ENCODE results near the gene SOWAHA. TPM values are rescaled to one million over a fixed set of nuclear protein-coding genes. Genes with fewer than 3 reads are reported as not detected.

SOWAHA gene
- polyA plus RNA-seq, 1 donor from 2014 or later = 23.4 TPM

- Histone ChIP-seq H4K20me1 (ENCODE audit: insufficient read depth) (no peaks in the 10 kb centered on the region), H3K9ac (ENCODE audit: low read length) (no peak overlapping the region)
These were observed 46.4 kb upstream of the SOWAHA start for GRCh38 chr5:132766806-132767055.

GRCh38 chr5:132767150-132767549 lies 46.0 kb upstream of the SOWAHA start:
- Histone ChIP-seq H3K4me2 (ENCODE audit: low read length) (no peak overlapping the region), H4K20me1 (ENCODE audit: insufficient read depth) (no peaks in the 10 kb centered on the region), H3K79me2 (replicated peaks; ENCODE audit: insufficient read depth, low read length) (peaks cover 8% of the 10 kb centered on the region)
- no peak for TF ChIP-seq RAD21 (conservative IDR thresholded peaks at IDR 0.05)
- no peak for TF ChIP-seq TAF1 (IDR thresholded peaks at IDR 0.05; ENCODE audit: low read depth)
- no peak for TF ChIP-seq POLR2AphosphoS5 (IDR thresholded peaks at IDR 0.05)
- no peak for TF ChIP-seq MXI1 (conservative IDR thresholded peaks at IDR 0.05; ENCODE audit: poor library complexity, severe bottlenecking)
- no peak for TF ChIP-seq EZH2 (IDR thresholded peaks at IDR 0.05; ENCODE audit: borderline replicate concordance, insufficient read depth, low read length, poor library complexity, severe bottlenecking)
- no peak for TF ChIP-seq REST (IDR thresholded peaks at IDR 0.05; ENCODE audit: borderline replicate concordance)
- TF ChIP-seq SMC3 (conservative IDR thresholded peaks at IDR 0.05; ENCODE audit: poor library complexity) = no peak
- no peak for TF ChIP-seq CTCF (IDR thresholded peaks at IDR 0.05; ENCODE audit: poor library complexity, severe bottlenecking)

More at GRCh38 chr5:132766806-132767055, 46.4 kb upstream of the SOWAHA start:
- Histone ChIP-seq H3K79me2 (replicated peaks; ENCODE audit: insufficient read depth, low read length) (peaks cover 8% of the 10 kb centered on the region), H2AFZ (ENCODE audit: low read depth, low read length) (no peak overlapping the region), H3K27me3 (ENCODE audit: insufficient read depth, low read depth, low read length) (no peaks in the 10 kb centered on the region), H3F3A (ENCODE audit: insufficient read depth, low read length, poor library complexity, severe bottlenecking) (no peaks in the 10 kb centered on the region), H3K9me3 (ENCODE audit: low read length) (no peaks in the 10 kb centered on the region), H3K36me3 (ENCODE audit: insufficient read depth, low read length) (no peaks in the 10 kb centered on the region), H3K9me2 (ENCODE audit: insufficient read depth, low read length) (no peaks in the 10 kb centered on the region), H3K4me3 (ENCODE audit: low read length) (no peak overlapping the region), H3K4me2 (ENCODE audit: low read length) (no peak overlapping the region), H3K27ac (ENCODE audit: low read length) (no peak overlapping the region)
- TF ChIP-seq CTCF (IDR thresholded peaks at IDR 0.05; ENCODE audit: poor library complexity, severe bottlenecking) = no peak
- no peak for TF ChIP-seq REST (IDR thresholded peaks at IDR 0.05; ENCODE audit: borderline replicate concordance)
- no peak for TF ChIP-seq MXI1 (conservative IDR thresholded peaks at IDR 0.05; ENCODE audit: poor library complexity, severe bottlenecking)
- TF ChIP-seq EP300 (conservative IDR thresholded peaks at IDR 0.05; ENCODE audit: poor library complexity, severe bottlenecking) = no peak
- TF ChIP-seq RAD21 (conservative IDR thresholded peaks at IDR 0.05) = no peak
- no peak for TF ChIP-seq POLR2AphosphoS5 (IDR thresholded peaks at IDR 0.05)
- no peak for TF ChIP-seq SMC3 (conservative IDR thresholded peaks at IDR 0.05; ENCODE audit: poor library complexity)
- TF ChIP-seq EZH2 (IDR thresholded peaks at IDR 0.05; ENCODE audit: borderline replicate concordance, insufficient read depth, low read length, poor library complexity, severe bottlenecking) = no peak
- TF ChIP-seq TAF1 (IDR thresholded peaks at IDR 0.05; ENCODE audit: low read depth) = no peak

More at GRCh38 chr5:132767150-132767549, 46.0 kb upstream of the SOWAHA start:
- no peaks in the 10 kb centered on the region for H3K27me3 ChIP-seq (ENCODE audit: insufficient read depth, low read depth, low read length)
- no peaks in the 10 kb centered on the region for H3K9me3 ChIP-seq (ENCODE audit: low read length)
- H3K4me3 ChIP-seq (ENCODE audit: low read length) = no peak overlapping the region
- no peak overlapping the region for H3K27ac ChIP-seq (ENCODE audit: low read length)
- no peaks in the 10 kb centered on the region for H3F3A ChIP-seq (ENCODE audit: insufficient read depth, low read length, poor library complexity, severe bottlenecking)
- no peaks in the 10 kb centered on the region for H3K36me3 ChIP-seq (ENCODE audit: insufficient read depth, low read length)
- H3K9me2 ChIP-seq (ENCODE audit: insufficient read depth, low read length) = no peaks in the 10 kb centered on the region
- H3K9ac ChIP-seq (ENCODE audit: low read length) = no peak overlapping the region
- no peak overlapping the region for H2AFZ ChIP-seq (ENCODE audit: low read depth, low read length)

Data from neural cell (in vitro differentiated cells).